GM12873 (cell line): ENCODE results near the gene SLC45A1.

Source experiments
- TF ChIP-seq, protein P1 (sequence below): IDR thresholded peaks from 2 replicates; pipeline ENCODE4 v1.5.1; 2012; ENCODE audit warnings: low read depth, mild to moderate bottlenecking, moderate library complexity, low read length, control low read depth; ENCODE audit not compliant: insufficient read depth; ENCODE audit errors: missing control alignments

Gene SLC45A1

DNA sequence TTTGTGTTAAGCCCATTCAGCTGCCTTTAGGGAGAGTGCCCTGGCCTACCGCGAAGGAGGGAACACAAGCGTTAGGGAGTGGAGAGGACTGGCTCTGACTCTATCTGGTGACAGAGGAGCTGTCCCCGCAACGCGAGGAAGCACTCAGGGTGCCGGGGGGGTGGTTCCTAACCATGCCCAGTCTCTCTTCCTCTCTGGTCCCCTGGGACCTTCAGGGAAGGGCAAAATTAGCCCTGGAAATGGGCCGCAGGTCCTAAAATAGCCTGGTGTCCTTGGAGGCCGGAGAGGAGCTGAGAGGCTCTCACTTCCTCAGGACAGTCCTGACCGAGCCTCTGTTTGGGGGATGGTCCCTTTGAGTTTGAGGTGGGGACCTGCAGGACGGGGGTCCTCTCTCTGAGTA is 5.8 kb downstream of the SLC45A1 start:
- TF ChIP-seq, protein P1, sequence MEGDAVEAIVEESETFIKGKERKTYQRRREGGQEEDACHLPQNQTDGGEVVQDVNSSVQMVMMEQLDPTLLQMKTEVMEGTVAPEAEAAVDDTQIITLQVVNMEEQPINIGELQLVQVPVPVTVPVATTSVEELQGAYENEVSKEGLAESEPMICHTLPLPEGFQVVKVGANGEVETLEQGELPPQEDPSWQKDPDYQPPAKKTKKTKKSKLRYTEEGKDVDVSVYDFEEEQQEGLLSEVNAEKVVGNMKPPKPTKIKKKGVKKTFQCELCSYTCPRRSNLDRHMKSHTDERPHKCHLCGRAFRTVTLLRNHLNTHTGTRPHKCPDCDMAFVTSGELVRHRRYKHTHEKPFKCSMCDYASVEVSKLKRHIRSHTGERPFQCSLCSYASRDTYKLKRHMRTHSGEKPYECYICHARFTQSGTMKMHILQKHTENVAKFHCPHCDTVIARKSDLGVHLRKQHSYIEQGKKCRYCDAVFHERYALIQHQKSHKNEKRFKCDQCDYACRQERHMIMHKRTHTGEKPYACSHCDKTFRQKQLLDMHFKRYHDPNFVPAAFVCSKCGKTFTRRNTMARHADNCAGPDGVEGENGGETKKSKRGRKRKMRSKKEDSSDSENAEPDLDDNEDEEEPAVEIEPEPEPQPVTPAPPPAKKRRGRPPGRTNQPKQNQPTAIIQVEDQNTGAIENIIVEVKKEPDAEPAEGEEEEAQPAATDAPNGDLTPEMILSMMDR: no peak

DNA sequence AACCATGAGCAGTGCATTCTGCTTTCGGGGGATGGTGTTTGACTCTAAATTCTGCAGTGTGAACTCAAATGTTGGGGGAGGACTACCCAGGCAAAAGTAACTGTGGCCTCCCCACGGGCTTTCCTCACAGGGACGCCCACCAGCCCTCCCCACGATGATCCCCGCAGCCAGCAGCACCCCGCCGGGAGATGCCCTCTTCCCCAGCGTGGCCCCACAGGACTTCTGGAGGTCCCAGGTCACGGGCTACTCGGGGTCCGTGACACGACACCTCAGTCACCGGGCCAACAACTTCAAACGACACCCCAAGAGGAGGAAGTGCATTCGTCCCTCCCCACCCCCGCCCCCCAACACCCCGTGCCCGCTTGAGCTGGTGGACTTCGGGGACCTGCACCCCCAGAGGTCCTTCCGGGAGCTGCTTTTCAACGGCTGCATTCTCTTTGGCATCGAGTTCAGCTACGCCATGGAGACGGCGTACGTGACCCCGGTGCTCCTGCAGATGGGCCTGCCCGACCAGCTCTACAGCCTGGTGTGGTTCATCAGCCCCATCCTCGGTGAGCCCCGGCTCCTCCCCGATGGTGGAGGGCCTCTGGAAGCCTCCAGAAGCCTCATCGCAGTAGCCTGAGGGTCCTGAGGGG is 6.4 kb downstream of the SLC45A1 start:
- TF ChIP-seq, protein P1: no peak

DNA sequence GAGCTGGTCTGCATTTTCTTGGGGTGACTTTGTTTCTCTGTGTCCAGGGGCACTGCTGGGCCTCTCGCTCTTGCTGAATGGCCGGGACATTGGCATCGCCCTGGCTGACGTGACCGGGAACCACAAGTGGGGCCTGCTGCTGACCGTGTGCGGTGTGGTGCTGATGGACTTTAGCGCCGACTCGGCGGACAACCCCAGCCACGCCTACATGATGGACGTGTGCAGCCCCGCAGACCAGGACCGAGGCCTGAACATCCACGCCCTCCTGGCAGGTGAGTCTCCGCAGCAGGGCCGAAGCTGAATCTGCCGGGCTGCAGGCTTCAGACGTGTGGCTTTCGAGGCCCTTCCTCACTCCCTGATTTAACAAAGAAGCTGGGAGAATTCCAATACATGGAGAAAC is 7.9 kb downstream of the SLC45A1 start:
- TF ChIP-seq, protein P1: no peak

DNA sequence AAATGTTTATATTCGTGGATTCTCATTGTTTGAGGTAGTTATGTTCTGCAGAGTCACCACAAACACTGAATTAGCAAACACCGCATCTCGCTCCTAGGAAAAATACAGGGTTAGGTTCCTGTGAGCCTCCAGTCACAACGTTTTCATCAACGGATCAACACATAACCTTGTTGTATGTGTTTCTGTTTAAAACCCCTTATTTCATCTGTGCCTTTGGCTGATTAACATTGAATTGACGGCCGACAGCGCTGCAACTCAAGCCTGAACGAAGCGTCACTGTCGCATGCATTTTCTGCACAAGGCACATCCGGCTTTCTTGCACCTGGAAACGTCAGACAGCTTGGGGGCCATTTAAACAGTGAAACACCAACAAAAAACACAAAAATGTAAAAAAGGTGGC is 8.4 kb downstream of the SLC45A1 start:
- TF ChIP-seq, protein P1: no peak

DNA sequence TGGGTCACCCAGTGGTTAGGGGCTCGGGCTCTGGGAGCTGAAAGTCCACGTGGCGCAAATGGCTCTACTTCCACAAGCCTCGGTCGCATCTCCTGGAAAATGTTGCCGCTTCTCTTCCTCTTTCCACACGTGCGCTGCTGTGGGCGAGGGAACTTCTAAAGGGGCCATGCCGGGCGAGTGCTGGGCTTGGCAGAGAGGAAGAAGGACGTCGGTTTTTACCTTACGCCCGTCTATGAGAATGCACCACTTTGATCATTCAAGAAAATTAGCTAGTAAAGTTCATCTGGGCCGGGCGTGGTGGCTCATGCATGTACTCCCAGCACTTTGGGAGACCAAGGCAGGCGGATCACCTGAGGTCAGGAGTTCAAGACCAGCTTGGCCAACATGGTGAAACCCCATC is 10.4 kb downstream of the SLC45A1 start:
- TF ChIP-seq, protein P1: no peak

DNA sequence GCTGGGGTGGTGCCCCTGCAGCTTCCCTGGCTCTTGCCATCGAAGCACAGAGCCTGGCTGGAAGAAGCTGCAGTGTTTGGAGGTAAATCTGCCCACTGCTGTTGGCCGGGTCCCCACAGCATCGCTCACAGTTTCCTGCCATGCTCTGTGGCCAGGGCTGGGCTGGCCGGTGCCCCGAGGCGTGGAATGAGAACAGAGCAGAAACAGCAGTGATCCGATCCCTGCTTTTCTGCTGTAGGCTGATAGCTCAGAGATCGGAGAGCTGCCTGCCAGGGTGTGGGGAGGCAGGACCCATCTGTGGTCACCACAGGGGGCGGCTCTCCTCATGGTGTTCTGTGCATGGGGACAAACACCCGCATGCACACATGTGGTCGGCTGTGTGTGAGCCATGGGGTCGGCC is 11.5 kb downstream of the SLC45A1 start:
- TF ChIP-seq, protein P1: no peak

DNA sequence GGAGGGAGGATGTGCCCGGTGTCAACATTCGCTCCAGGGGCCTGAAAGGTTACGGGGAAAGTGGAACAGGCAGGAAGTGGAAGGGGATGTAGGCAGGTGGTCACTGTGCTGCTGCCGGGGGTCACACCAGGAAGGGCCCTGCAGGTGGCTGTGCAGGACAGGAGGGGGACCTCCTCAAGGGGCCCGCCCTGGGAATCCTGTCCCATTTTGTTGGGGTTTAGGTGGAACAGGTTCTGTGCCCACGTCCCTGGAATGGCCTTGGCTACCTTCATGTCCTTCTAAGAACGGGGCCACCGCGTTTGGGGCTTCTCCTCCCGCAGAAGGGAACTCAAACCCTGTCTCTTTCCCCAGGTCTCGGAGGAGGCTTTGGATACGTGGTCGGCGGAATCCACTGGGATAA is 11.9 kb downstream of the SLC45A1 start:
- TF ChIP-seq, protein P1: no peak
